GM19438 (cell line): ENCODE data around the gene YIPF6.
"Not testable (repeated sequence)": the region's sequence is repeated elsewhere in the genome, so short reads cannot be mapped to it uniquely, and the experiment has no call there.

ENCODE experiments used
- ATAC-seq: cut with Tn5 transposase; IDR thresholded peaks from one replicate; pipeline ENCODE4 v1.9.1; 2021; ENCODE audit warnings: low read depth; ENCODE audit not compliant: unreplicated experiment

YIPF6 gene

DNA sequence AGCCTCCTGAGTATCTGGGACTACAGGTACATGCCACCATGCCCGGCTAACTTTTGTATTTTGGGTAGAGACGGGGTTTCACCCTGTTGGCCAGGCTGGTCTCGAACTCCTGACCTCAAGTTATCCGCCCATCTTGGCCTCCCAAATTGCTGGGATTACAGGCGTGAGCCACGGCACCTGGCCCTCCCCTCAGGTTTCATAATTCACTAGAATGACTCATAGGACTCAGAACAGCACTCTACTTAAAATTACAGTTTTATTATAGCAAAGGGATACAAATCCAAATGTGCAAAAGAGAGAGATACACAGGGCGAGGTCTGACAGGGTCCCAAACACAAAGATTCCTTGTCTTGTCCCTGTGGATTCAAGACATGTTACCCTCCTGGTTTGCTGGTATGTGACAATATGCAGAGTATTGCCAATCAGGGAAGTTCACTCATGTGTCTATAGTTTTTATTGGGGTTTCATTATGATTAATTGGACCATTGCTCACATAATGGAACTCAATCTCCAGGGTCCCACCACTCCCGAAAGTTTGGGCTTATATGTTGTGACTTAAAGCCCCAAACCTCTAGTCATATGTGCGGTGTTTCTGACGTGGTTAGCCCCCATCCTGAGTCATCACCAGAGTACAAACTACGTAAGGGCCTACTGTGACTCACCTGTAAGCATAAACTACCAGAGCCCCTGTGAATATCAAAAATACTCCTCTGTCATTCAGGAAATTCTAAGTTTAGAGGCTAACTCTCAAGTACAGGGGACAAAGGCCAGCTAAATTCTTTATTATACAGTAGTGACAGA is 5.2 kb downstream of the YIPF6 start:
- ATAC-seq, result no peak

DNA sequence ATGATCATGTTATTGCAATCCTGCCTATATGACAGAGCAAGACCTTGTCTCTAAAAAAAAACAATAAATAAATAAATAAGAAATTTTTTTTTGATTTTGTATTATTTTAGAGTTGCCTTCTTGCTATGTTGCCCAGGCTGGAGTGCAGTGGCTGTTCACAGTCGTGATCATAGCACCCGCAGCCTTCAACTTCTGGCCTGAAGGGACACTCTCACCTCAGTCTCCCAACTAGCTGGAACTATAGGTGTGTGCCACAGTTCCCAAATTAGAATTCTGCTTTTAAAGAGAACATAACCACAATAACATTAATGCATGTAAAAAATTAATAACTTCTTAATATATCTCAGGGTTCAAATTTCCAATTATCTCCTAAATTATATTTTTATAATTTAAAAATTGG is 7.8 kb downstream of the YIPF6 start:
- no peak for ATAC-seq

DNA sequence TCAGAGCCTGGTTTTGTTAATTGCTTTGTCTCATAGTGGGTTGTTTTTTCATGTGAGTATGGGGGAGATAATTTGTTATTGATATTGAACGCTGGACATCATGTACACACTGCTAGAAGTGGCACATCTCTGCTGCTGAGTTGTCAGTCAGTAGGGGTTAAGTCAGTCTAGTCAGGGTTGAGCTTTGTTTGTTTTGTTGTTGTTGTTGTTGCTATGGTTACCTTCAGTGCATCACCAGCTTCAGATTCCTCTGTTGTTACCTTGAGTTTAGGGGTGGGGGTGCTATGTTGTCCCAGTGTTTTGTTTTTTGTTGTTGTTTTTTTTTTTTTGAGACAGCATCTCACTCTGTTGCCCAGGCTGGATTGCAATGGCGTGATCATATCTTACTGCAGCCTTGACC is 9.9 kb downstream of the YIPF6 start:
- no peak for ATAC-seq

DNA sequence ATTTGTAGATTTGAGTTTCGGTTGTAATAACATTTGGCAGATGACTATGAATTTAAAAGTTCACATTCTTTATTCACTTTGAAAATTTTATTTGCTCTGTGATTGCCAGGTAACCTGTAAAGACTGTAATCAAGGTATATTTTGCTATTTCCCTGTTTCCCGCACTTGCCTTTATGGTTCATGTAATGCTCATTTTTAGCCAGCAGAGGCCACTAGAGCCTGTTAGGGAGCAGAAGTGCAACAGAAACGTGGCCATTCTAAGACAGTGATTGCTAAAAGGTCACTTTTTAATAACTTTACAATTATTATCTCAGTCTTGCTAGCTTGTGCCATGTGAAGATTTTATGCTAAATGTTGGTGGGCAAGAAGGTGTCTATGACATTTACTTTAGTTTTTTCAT is 12.4 kb downstream of the YIPF6 start:
- ATAC-seq, result no peak

DNA sequence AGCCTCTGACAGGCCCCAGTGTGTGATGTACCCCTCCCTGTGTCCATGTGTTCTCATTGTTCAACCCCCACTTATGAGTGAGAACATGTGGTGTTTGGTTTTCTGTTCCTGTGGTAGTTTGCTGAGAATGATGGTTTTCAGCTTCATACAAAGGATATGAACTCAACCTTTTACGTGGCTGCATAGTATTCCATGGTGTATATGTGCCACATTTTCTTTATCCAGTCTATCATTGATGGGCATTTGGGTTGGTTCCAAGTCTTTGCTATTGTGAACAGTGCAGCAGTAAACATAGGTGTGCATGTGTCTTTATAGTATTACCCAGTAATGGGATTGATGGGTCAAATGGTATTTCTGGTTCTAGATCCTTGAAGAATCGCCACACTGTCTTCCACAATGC is 25.8 kb downstream of the YIPF6 start:
- not testable (repeated sequence) for ATAC-seq

DNA sequence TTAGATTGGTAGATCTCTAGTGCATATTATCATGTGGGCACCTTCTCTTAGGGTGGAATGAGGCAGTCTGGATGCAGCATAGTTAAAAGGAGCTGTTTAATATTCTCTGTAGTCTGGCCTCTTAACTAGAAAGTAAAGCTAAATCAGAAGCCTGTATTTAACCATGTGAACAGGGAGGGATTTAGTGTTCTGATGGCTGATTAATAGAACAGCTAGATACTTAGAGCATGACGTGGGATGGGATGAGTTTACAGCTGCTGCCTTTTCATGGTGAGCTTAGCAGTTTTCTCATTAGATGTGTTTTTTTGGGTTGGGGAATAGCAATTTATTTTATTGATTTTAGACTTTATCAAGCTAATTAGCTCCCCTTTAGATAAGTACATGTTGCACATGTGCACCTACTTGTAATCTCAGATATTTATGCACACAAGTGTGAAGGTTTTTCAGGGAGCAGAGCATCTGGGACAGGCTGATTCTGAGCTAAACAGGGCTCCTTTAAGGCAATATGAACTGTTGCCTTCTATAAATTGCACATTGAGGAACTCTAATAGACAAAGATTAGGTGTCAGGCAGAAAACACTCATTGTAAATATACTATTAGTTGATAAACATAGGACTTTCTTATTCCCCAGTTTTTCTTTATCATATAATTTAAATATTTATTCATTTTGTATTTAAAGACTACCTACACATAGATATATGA is 34.1 kb downstream of the YIPF6 start:
- no peak for ATAC-seq

DNA sequence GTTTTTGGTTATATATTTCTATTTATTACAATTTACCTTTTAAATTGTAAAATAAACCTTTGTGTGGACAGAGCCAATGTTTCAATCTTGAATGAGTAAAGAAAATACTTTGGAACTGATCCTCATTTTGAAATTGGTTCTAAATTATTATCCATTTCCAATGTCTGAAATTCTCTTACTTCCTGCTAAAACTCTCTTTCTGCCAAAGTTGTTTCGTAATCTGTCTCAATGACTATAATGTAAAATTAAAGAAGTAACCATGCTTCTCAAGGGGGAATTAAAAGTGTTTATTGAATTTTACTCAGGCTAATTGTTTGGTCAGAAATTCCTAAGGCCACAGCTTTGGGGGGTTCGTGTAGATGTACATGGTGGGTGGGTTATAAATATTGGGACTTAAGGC is 34.8 kb downstream of the YIPF6 start:
- ATAC-seq, result no peak

DNA sequence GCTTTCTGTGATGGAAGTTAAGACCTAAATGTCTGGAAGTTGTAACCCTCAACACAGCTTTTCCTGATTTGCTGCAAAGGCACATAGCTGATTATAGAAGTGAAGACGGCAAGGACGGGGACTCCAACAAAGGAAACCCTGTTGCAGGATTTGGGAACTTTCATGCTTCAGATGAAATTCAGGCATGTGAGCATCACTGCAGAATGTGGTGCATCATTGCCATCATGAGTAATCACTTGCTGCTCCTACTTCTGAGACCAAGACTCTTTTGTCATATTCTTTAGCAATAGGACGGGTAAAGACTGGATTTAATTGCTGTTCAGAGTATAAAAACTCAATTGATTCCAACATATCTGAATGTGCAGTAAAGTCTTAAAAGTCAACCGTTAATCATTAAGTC is 35.8 kb downstream of the YIPF6 start:
- ATAC-seq, result no peak

DNA sequence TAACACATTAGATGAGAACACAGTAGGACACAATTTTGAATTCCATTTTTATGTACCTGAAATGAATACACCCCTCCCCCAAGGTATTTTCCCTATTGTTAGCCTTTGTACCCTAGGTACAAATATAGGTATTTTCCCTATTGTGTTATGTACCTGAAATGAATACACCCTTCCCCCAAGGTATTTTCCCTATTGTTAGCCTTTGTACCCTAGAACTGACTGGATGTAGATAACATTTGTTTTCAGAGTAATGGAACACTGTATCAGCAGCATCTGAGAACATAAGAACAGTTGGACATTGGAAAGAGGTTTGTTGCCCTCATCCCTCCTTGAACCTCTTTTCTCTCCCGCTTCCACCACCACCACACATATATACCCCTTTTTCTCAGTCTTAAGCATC is 37.6 kb downstream of the YIPF6 start:
- ATAC-seq, result no peak

DNA sequence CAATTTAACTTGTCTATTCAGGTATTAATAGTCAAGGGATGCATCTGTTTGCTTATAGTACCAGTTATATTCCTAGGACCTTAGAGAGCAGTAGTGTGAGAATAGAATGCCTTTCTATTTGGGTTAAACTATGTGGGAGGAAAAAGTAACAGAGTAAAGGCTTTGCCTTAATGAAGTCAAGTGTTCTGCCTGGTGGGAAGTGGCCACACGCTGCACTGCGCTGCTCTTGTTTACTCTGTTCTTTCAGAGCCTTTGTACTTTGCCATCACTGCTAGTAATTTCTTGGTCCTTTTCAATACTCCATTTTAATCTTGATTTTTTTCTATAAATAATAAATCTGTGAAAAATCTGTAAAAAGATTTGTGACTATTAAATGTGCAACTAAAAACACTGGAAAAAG is 38.0 kb downstream of the YIPF6 start:
- no peak for ATAC-seq

DNA sequence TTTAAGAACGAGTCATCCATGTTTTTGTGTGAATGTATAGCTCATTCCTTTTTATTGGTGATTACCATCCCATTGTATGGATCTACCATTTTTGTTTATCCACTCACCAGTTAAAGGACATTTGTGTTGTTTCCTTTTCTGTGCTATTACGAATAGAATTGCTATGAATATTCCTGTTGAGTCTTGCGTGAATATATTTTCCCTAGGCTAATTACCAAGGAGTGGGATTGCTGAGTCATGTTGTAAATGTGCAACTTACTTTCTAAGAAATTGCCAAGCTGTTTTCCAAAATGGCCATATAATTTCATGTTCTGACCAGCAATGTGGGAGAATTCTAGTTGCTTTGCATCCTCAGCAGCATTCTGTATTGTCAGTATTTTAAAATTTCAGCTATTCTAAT is 51.3 kb downstream of the YIPF6 start:
- no peak for ATAC-seq

DNA sequence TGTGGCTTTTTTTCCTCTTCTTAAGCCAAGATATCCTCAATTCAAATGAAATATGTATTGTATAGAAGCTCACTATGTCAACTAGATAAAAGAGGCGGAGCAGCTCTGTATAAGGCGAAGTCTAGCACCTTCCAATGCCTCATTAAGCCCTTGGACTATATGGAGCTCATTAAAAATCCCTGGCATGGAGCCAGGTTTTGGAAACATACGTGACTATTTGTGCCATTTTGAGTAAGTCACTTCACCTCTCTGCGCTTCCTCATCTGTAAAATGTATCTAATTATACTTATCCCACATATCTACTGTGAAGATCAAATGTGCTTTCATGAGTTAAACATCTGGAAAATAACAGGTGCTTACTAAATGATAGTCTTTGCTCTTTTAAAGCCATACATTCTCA is 57.2 kb downstream of the YIPF6 start:
- no peak for ATAC-seq

DNA sequence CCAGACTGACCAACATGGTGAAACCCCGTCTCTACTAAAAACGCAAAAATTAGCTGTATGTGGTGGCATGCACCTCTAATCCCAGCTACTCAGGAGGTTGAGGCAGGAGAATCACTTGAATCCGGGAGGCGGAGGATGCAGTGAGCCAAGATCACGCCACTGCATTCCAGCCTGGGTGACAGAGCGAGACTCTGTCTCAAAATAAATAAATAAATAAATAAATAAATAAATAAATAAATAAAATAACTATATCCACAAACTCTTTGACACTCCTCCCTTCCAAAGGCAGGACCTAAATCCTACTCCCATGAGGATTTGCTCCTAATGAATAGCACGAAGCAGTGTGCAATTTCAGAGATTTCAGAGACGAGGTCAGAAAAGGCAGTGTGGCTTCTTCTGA is 58.3 kb downstream of the YIPF6 start:
- ATAC-seq, result not testable (repeated sequence)

DNA sequence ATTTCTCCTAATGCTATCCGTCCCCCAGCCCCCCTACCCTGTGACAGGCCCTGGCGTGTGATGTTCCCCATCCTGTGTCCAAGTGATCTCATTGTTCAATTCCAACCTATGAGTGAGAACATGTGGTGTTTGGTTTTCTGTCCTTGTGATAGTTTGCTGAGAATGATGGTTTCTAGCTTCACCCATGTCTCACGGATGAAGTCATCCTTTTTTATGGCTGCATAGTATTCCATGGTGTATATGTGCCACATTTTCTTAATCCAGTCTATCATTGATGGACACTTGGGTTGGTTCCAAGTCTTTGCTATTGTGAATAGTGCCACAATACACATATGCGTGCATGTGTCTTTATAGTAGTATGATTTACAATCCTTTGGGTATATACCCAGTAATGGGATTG is 61.1 kb downstream of the YIPF6 start:
- ATAC-seq, result not testable (repeated sequence)

DNA sequence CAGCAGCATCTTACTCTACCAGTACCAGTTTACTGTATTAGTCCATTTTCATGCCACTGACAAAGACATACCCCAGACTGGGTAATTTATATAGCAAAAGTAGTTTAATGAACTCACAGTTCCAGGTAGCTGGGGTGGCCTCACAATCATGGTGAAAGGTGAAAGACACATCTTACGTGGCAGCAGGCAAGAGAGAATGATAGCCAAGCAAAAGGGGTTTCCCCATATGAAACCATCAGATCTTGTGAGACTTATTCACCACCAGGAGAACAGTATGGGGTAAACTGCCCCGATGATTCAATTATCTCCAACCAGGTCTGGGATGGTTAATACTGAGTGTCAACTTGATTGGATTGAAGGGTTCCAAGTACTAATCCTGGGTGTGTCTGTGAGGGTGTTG is 69.3 kb downstream of the YIPF6 start:
- ATAC-seq, result no peak

DNA sequence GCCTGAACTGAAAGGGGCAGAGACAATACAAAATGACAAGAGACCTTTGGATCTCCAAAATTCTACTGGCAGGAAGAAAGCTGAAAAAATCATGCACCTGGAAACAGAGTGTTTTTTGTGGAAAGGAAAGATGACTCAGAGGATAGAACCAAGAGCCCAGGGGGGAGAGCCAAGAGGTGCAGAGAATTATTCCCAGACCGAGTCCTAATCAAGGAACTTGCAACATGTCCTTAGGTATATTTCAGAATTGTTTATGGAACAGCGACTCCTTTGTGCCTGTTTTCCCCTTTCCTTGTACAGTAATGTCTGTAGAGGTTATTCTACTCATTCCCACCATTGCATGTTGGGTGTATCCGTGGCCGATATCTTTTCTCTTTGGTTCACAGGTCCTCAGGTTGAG is 71.7 kb downstream of the YIPF6 start:
- ATAC-seq, result no peak

DNA sequence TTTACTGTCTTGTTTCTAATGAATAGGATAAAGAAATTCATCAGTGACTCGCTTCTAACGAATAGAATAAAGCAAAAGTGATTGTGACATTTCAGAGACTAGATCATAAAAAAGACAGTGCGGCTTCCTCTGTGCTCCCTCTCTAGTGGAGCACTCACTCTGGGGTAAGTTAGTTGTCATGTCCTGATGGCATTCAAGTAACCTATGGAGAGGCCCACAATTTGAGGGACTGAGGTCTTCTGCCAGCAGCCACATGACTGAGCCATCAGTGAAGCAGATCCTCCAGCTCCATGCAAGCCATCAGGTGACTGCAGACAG is 72.4 kb downstream of the YIPF6 start:
- ATAC-seq, result no peak

DNA sequence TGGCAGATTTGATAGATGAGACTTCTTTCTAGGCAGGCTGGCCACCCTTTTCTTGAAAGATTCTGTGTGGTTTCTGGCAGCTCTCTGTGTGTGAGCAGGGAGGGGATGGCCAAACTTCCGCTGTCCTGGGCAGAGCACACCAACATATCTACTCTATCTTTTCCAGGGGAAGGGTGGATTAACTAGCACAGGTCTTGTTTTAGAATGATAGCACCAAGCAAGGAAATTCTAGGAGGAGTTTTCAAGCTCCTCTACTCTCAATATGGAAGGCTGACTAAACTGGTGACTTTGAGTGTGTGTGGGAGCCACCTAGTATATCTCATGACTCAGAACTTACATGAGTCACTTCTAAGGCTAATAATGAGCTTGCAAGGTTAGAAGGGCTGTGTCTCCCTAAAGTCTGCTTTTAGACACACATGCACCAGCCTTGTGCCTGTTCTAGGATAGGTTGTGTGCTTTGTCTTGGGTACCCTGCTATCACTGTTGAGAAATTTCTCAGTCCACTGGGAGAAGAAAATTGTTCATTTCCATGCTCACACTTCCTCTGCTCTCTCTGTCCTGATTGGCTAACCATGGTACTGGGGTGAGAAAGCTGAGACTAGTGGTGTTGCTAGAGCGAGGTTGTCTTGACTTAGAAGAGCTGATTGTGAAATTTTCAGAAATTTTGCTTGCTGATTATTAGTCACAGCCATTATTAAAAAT is 72.9 kb downstream of the YIPF6 start:
- no peak for ATAC-seq

DNA sequence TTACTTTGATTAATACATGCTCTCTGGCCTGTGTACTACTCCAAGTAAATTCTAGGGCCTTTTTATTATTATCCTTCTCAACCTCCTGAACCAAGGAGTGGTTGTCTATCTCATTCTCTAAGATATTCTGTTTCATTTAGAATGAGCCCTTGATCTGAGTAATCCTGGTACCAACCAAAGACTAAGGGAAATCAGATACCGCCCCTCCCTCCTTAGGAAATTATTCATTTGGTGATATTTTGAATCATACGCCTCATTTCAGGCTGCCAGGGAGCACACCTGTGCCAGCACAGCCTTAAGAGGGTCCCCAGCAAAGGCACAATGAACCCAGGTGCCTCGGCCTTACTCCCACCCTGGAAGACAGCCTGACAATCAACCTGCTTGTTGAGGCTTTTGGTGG is 75.4 kb downstream of the YIPF6 start:
- ATAC-seq, result no peak

DNA sequence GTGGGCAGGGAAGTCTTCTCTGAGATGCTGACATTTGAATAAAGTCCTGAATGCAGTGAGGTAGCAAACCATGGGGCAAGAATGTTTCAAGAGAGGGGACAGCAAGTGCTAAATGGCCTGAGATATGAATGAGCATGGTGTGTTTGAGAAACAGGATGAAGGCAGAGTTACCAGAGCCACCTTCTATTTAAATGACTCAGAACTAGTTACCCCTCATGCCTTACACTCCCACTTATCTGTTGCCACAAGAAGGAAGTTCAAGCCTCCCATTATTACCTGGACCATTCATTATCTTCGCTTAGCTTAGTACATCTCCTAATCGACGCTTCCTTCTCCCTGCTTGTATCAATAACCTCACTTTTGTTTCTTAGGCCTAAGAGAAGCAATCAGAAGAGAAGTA is 81.0 kb downstream of the YIPF6 start:
- ATAC-seq, result no peak

DNA sequence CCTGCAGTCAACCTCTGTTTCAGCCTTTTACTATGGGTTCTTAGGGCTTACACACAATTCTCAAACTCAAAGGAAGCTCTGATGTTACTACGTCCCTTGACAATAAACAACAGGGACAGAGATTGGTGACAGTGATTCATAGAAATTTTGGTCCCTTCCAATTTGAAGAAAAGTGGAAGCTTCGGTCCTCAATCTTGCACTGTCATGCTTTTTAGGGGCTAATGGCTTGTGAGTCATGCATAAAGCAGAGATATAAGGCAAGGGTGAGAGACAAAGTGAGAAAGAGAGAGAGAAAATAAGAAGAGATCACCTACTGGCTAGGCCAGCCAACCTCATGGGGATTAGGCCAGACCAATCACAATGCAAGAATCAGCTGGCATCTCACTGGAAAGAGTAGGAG is 85.4 kb downstream of the YIPF6 start:
- no peak for ATAC-seq
